ENCODE data around the gene SRP68.

Gene SRP68

DNA sequence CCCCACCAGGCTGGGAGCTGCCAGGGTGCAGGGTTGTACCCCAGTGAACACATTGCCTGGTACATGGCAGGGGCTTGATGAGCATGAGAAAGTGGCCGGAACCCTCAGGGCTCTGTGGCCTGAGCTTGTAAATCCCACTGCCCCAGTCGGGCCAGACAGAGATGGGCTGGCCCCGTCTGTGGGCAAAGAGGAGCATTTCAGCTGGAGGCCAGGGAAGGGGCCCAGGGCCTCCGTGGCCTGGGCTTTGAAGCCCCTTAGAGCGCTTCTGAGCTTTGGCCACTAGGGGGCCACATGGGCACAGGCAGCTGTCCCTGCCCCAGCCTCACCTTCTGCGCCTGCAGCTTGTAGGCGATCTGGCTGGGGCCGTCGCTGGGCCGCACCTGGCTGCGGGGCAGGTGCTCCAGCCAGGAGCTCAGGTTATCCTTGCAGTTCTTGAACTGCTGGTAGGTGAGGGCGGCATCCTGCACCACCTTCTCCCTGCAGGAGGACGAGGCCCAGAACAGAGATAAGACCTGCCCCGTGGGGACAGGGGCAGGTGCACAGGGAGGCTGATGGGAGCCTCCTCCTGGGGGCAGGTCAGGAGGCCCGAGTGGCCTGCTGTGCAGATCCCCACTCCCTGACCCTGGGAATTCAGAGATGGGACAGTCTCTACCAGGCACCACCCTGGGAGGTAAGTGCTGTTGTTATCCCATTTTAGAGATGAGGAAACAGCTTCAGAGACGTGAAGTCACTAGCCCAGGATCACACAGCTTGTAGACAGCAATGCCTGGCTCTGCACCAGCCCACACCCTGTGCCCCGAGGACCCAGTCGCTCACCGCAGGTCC, 58.0 kb downstream of the SRP68 start:
- DNase-seq: peak; percentile 81

DNA sequence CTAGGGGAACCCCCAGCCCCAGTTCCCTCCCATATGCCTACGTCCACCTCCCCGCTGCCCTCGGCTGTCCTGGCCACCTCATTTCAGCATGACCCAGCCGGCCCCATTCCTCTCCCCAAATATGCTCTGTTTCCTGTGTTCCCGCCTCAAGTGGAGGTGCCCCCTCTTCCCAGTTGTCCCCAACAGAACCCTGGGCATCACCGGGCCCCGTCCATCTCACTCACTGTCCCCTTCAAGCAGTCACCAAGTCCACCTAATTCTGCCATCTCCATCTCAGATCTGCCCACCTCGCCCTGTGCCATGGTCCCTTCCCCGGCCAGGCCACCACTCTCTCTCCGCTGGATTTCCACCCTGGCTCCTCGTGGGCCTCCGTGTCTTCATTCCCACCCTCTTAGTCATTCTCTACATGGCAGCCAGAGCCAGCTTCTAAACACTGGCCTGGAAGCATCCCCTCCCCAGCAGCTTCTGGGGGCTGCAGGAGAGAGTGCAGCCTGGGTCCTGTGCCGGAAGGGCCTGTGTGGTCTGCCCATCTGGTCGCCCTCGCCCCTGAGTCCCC, 58.9 kb downstream of the SRP68 start:
- no peak for DNase-seq

DNA sequence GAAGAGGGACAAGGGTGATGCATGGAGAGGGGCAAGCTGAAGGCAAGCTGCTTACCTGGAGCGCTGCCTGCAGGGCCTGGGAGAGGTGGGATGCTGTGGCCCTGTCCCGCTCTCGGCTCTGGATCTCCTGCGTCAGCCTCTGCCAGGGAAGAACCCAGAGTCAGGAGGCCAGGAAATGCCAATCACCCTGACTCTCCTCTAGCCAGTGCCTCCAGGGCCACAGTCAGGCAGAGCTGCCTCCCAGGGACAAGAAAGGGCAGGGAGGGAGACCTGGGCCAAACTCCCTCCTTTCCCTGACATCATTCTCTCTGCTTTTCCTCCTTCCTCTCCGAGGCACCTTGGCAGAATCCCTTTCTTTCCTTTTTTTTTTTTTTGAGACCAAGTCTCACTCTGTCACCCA, 60.4 kb downstream of the SRP68 start:
- no peak for DNase-seq

DNA sequence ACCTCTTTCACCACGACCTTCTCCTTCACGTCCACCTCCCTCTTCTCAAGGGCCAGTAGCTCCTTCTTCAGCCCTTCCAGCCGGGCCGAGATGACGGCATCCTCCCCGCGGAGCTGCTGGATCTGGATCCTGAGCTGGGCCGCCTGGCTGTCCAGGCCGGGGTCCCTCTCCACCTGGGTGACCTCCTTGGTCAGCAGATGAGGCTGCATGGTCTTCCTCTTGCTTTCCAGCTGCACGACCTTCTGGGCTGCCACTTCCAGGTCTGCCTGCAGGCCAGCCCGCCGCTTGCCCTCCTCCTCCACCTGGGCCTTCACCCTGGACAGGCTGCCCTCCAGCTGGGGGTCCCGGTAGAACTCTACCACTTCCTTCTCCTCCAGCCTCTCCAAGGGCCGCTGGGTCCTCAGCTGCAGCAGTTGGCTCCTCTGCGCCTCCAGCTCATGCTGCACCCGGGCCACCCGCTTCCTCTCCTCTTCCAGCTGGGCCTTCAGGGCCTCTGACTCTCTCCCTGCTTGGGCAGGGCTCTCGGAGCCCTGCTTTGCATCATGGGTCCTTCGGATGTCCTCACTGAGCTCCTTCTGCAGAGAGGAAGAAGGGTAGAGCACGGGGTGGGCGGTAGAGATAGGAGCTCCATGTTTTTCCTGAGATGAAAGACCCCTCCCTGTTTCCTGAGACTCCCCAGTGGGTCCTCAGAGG, 62.2 kb downstream of the SRP68 start:
- no peak for DNase-seq

GRCh38 chr17:76009447-76009846, 62.9 kb downstream of the SRP68 start:
- no peak for DNase-seq

DNA sequence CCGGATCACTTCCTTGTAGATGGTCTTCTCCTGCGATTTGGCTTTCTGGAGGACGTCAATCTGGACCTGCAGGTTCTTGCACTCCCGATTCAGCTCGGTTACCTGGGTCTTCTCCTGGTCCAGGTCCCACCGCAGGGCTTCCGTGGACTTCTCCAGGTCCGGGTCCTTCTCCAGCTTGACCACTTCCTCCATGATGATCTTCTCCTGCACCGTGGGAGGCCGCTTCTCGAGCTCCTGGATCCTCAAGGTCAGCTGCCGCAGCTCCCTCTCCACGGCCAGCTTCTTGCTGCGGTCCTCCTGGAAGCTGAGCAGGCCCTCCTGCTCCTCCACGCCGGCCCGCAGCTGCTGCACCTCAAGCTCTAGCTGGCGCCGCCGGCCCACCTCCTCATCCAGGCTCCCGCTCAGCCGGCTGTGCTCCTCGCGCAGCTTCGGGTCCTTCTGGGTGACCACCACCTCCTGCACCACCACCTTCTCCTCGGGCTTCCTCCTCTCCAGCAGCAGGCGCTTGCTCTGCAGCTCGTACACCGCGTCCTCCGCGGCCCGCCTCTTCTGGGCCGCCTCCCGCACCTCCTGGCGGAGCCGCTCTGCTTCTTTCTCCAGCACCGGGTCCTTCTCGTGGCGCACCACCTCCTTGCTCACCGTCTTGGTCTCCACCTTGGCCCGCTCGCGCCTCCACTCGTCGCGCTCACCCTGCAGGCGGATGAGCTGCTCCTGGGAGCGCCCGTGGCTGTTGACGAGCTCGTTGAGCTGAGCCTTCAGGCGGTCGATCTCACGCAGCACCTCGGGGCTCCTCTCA, 63.5 kb downstream of the SRP68 start:
- no peak for DNase-seq

DNA sequence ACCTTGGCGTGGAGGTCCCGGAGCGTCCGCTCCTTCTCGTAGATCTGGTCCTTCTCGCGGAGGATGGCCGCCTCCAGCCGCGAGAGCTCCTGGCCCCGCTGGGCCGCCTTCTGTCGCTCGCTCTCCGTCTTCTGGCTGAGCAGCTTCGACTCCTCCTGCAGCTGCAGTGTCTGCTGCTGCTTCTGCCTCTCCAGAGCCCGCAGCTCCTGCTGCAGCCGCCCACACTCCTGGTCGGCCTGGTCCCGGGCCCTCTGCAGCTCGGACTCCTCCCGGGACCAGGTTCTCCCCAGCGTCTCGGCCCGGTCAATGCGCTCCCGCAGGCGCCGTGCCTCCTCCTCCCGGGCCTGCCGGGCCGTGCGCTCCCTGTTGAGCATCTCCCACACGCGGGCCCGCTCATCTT, 64.1 kb downstream of the SRP68 start:
- no peak for DNase-seq

DNA sequence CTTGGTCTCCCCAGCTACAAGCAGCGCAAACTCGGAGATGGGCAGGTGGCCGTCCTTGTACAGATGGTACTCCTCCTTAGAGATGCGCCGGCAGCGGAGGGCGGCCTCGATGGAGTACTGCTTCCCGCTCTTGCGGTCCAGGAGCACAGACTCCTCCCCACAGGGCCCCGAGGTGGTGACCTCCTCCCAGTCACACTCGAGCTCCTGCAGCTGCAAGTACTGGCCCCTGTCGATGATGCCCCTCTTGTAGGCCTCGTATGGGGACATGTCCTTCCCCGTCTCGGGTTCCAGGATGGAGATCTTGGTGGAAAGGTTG, 64.5 kb downstream of the SRP68 start:
- no peak for DNase-seq

GRCh38 chr17:76007131-76007849, 65.0 kb downstream of the SRP68 start:
- no peak for DNase-seq

GRCh38 chr17:76005263-76006149, 66.8 kb downstream of the SRP68 start:
- peak; percentile 36 for DNase-seq

- no peak for DNase-seq
Observed at GRCh38 chr17:76004750-76005262, 67.5 kb downstream of the SRP68 start.

- no peak for DNase-seq
Observed at GRCh38 chr17:76003915-76004314, 68.4 kb downstream of the SRP68 start.

GRCh38 chr17:76002100-76002499, 70.2 kb downstream of the SRP68 start:
- no peak for DNase-seq

- DNase-seq: no peak
Observed at GRCh38 chr17:76000755-76001521, 71.4 kb downstream of the SRP68 start, which contains the start of gene CDK3. TSS of gene CDK3 (plus strand) at chr17:76000855. CDS start at chr17:76001426, 571 bp downstream.

GRCh38 chr17:76000016-76000754, 72.1 kb downstream of the SRP68 start:
- DNase-seq: no peak

GRCh38 chr17:75998327-75998795, 74.0 kb downstream of the SRP68 start:
- no peak for DNase-seq

DNA sequence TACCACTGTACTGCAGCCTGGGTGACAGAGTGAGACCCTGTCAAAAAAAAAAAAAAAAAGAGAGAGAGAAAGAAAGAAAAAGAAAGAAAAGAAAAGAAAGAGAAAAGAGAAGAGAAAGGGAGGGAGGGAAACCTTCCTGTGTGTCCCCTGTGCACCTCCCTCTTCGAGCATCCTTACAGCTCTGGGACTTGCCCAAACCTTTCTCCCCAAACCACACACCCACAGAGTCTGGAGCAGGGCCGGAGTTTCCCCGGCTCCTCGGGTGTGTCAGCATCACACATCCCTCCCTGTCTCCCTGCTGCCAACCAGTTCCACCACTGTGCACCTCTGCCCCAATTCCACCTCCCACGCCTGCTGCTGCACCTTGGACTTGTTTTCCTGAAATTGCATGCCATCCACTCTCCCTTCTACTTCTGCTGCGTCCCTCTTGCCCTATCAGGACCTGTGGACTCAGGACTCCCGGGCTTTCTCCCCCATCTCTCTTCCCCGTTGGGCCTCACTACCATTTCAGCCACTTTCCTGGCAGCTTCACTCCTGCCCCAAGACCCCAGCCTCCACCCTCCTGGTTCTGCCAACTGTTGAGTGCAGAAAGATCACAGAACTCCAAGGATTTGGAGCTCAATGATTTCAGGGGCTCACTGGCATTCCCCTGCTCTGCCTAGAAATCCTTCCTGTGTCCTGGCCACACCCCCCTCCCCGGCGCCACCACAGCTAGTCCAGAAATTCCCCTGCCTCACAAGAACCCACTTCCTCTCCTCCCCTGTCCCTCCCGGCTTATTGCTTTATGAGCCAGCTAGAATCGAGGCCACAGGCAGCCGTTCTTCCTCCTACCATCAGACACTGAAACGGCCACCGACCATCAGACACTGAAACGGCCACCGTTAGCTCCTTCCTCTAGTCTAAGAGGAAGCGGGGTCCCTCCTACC, 75.4 kb downstream of the SRP68 start:
- DNase-seq: no peak

DNA sequence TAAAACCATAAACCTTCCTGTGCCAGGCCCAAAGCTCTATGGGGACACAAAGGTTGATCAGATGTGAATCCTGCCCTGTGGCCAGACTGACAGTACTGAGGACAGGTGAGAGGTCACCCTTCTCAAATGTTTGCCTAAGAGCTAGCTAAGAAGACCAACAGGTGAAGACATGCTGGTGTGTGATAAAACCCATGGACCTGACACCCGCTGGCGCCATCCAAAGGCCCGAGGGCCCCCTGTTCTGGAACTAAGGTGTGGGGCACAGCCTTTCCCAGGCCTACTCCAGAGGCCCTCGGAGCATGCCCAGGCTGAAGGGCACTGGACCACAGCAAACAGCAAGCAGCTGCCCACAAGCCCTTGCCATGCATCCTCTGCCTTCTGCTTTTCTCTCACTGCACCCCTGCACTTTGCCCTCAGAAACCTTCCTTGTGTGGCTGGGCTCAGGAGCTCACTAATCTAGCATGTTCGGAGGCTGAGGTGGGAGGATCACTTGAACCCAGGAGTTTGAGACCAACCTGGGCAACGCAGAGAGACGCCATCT, 76.9 kb downstream of the SRP68 start:
- DNase-seq: no peak

Data from NCI-H2029 (cell line).